Esophagus squamous epithelium (tissue), 5 donors: ENCODE data around the gene GIGYF2. TPM values are rescaled to one million over a fixed set of nuclear protein-coding genes. Genes with fewer than 3 reads are reported as not detected.

Experiments used
- DNase-seq: peaks from one replicate; lab custom pipeline; 2025; lab: John Stamatoyannopoulos, UW
- H3K27ac ChIP-seq, 4 donors: fragments of 200-600 bp; sonication (generic); one replicate each; pipeline ENCODE4 v1.5.1; 2016 to 2019; ENCODE audit warnings: mild to moderate bottlenecking in 1 of 4
- H3K27me3 ChIP-seq, 4 donors: fragments of 200-600 bp; sonication (generic); 1 replicate in 3 of 4; 2 replicates in 1 of 4; pipeline versions ENCODE4 v1.5.1 to v1.6.0; 2017 to 2021; ENCODE audit warnings: antibody characterized with exemption in 1 of 4
- H3K36me3 ChIP-seq, 3 donors: fragments of 200-600 bp; sonication (generic); one replicate each; pipeline ENCODE4 v1.5.1; 2016 to 2019
- H3K4me1 ChIP-seq, 3 donors: fragments of 200-600 bp; sonication (generic); one replicate each; pipeline ENCODE4 v1.5.1; 2017 to 2019
- H3K4me3 ChIP-seq, 4 donors: fragments of 200-600 bp; sonication (generic); 1 replicate in 3 of 4; 2 replicates in 1 of 4; pipeline ENCODE4 v1.5.1; 2016 to 2019; ENCODE audit warnings: mild to moderate bottlenecking in 2 of 4, moderate library complexity in 1 of 4
- H3K9me3 ChIP-seq, 3 donors: fragments of 200-600 bp; sonication (generic); one replicate each; pipeline ENCODE4 v1.5.1; 2016 to 2019
- POLR2A ChIP-seq, 4 donors: fragments of 450-650 bp; IDR thresholded peaks; one replicate each; pipeline ENCODE4 v1.6.1; 2017; ENCODE audit warnings: antibody characterized with exemption in 4 of 4, mild to moderate bottlenecking in 4 of 4, moderate library complexity in 3 of 4
- WGBS, 2 donors: methylation state at CpG; one replicate each; pipeline ENCODE4 v1.1.5; 2018; 5-methylcytosine and 5-hydroxymethylcytosine counted together
- intact Hi-C: fragments of 100-400 bp; cut with DNase I; formaldehyde crosslinking; loops from one replicate; pipeline ENCODE4 v1.15.0; 2022
- total RNA-seq, 4 donors: library from RNA; depleted of rRNA; stranded (reverse); fragments of >200 nt; gene quantifications; one replicate each; pipeline ENCODE4 v1.1.0, GENCODE V29; 2016
- TF ChIP-seq, protein P1 (sequence below), 6 experiments: fragments of 450-650 bp in 4 of 6; fragments of 200-600 bp in 2 of 6; sonication (generic) in 2 of 6; IDR thresholded peaks; one replicate each; pipeline ENCODE4 v1.5.1; 2016 to 2019; ENCODE audit warnings: antibody characterized with exemption in 6 of 6, mild to moderate bottlenecking in 4 of 6, moderate library complexity in 4 of 6
- donor health status: DM: yes; HTN: yes; CAD: no.

Gene GIGYF2
- total RNA-seq, 4 donors from 2014 or later, result 48.7 to 79.0 (median 62.0) TPM

DNA sequence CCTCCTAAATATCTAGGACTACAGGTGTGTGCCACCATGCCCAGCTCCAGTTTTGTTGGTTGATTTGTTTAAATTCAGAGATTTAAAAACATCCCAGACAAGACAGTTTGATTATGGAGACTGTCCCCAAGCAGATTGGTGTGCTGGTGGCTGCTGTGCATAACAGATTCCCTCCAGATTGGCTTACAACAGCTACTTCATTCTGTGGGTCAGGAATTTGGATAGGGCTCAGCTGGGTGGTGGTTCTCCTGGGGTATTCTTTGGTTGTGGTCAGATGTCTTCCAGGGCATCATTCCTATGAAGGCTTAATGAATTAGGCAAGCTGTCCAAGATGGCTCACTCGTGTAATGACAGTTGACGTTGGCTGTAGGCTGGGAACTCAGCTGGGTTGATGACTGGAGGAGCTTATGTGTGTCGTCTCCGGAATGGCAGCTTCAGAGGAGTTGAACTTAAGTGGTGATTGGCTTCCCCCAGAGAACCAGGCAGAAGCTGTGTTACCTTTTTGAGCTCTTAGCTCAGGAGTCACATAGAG lies 162.3 kb downstream of the GIGYF2 start:
- intact Hi-C loops, result loop anchor here (10.0 kb wide), 1 partner anchor 385 kb away; no protein-coding TSS in a partner anchor
- TF ChIP-seq POLR2A (IDR thresholded peaks at IDR 0.05), result no peak
- TF ChIP-seq, protein P1, sequence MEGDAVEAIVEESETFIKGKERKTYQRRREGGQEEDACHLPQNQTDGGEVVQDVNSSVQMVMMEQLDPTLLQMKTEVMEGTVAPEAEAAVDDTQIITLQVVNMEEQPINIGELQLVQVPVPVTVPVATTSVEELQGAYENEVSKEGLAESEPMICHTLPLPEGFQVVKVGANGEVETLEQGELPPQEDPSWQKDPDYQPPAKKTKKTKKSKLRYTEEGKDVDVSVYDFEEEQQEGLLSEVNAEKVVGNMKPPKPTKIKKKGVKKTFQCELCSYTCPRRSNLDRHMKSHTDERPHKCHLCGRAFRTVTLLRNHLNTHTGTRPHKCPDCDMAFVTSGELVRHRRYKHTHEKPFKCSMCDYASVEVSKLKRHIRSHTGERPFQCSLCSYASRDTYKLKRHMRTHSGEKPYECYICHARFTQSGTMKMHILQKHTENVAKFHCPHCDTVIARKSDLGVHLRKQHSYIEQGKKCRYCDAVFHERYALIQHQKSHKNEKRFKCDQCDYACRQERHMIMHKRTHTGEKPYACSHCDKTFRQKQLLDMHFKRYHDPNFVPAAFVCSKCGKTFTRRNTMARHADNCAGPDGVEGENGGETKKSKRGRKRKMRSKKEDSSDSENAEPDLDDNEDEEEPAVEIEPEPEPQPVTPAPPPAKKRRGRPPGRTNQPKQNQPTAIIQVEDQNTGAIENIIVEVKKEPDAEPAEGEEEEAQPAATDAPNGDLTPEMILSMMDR (IDR thresholded peaks at IDR 0.05), result no peak
- WGBS, 2 donors, result 62 to 92% methylated on average over 2 to 4 of the region's 4 CpGs
- Histone ChIP-seq H3K4me1 (peaks cover 0 to 4% (median 0%) of the 10 kb centered on the region in 3 donors), H3K36me3 (peaks cover 15 to 73% (median 17%) of the 10 kb centered on the region in 3 donors), H3K4me3 (no peak overlapping the region), H3K9me3 (no peaks in the 10 kb centered on the region), H3K27me3 (no peaks in the 10 kb centered on the region), H3K27ac (no peak overlapping the region)
- DNase-seq, result no peak

DNA sequence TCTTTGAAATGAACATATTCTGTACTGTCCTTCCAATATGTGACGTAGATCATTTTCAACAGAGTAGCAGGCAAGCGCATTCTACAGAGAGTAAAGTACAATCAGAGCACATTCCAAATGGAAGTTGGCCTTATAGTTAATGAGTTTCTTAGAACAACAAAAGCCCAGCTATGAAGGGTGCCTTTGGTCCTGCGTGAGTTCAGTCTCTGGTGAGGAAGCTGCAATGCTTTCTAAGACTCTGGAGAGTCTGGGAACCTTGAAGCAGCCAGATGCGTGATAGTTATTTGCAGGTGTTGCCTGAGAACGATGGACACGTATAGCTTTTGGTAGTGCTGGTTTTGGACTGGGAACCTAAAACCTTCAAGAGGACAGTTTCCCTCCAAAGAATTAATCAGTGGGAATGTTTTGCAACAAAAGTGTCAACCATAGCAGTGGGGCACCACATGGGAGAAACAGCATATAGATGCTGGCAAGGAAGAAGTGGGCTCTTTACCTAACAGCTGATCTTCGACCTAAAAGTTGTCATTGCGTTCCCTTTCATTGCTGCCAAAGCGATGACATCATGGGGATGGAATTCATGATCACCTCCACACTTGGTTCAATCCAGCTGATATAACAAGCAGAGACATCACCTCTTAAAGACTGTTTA lies 163.6 kb downstream of the GIGYF2 start:
- no peak overlapping the region for H3K27ac ChIP-seq
- H3K36me3 ChIP-seq, result peaks cover 12 to 61% (median 15%) of the 10 kb centered on the region in 3 donors
- no peak for TF ChIP-seq POLR2A (IDR thresholded peaks at IDR 0.05)
- TF ChIP-seq, protein P1 (IDR thresholded peaks at IDR 0.05), result no peak
- no peak for DNase-seq
- H3K4me3 ChIP-seq, result no peak overlapping the region
- H3K9me3 ChIP-seq, result no peaks in the 10 kb centered on the region
- peaks cover 0 to 4% (median 0%) of the 10 kb centered on the region in 3 donors for H3K4me1 ChIP-seq
- 81 to 86% methylated on average over 7 to 9 of the region's 9 CpGs for WGBS, 2 donors
- intact Hi-C loops, result no loop called here
- no peaks in the 10 kb centered on the region for H3K27me3 ChIP-seq

DNA sequence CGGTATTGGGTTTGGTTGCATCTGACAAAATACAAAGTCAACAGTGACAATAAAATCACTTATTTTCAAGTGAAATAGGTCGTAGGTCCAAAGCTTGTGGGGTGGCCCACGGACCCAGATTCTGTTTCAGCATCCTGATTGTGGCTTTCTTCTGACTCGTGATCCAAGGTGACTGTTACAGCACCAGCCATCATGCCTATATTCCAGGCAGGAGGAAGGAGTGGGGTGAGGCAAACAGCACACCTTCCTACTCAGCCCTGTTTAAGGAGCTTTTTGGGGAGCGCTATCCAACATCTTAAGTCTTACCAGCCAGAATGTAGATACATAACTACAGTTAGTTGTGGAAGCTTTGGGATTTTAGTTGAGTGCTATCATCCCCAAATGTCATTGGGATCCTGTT lies 164.2 kb downstream of the GIGYF2 start:
- TF ChIP-seq, protein P1 (IDR thresholded peaks at IDR 0.05), result no peak
- no peak for TF ChIP-seq POLR2A (IDR thresholded peaks at IDR 0.05)
- Histone ChIP-seq H3K27ac (no peak overlapping the region), H3K4me3 (no peak overlapping the region), H3K36me3 (peaks cover 11 to 54% (median 15%) of the 10 kb centered on the region in 3 donors), H3K9me3 (no peaks in the 10 kb centered on the region), H3K4me1 (peaks cover 0 to 4% (median 0%) of the 10 kb centered on the region in 3 donors), H3K27me3 (no peaks in the 10 kb centered on the region)
- WGBS, 2 donors, result 90 to 100% methylated on average over 5 of the region's 5 CpGs
- intact Hi-C loops, result no loop called here
- no peak for DNase-seq

DNA sequence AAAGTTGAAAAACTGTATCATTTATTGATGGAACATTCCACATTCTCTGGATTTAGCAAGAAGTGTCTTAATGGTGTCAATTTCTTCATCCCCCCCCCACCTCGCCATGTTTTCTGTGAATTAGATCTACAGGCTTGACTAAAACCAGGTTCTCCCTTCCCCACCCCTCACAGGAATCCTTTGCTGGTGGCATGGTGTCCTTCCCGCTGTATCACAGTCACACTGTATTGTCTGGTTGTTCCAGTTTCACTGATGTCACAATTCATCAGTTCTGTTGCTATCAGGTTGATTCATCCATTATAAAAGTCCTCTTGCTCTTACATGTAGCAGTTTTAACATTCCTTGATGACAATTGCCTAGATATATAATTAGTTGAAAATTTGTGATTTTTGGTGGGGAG lies 166.9 kb downstream of the GIGYF2 start:
- intact Hi-C loops, result no loop called here
- TF ChIP-seq POLR2A (IDR thresholded peaks at IDR 0.05), result no peak
- TF ChIP-seq, protein P1 (IDR thresholded peaks at IDR 0.05), result no peak
- H3K27ac ChIP-seq, result no peak overlapping the region
- no peak overlapping the region for H3K4me3 ChIP-seq
- no peak for DNase-seq
- H3K9me3 ChIP-seq, result no peaks in the 10 kb centered on the region
- H3K36me3 ChIP-seq, result peaks cover 0 to 28% (median 0%) of the 10 kb centered on the region in 3 donors
- WGBS, 2 donors, result 84 to 95% methylated on average over 2 of the region's 2 CpGs
- no peaks in the 10 kb centered on the region for H3K27me3 ChIP-seq
- peaks cover 0 to 4% (median 0%) of the 10 kb centered on the region in 3 donors for H3K4me1 ChIP-seq

DNA sequence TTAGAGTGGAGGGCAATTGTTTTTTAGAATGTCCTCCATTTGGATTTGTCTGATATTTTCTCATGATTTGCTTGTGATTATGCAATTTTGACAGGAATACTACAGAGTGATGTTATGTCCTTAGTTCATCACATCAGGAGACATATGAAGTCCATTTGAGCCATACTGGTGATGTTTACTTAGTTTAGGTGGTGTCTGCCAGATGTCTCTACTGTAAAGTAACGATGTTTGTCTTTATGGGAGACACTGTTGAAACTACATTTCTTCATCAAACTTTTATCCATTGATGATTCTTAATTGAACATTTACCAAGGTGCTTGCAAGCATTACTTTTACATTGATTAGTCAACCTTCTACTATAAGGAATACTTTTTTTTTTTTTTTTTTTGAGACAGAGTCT lies 168.0 kb downstream of the GIGYF2 start:
- Histone ChIP-seq H3K27ac (no peak overlapping the region), H3K4me3 (no peak overlapping the region), H3K9me3 (no peaks in the 10 kb centered on the region), H3K27me3 (no peaks in the 10 kb centered on the region), H3K36me3 (peaks cover 0 to 16% (median 0%) of the 10 kb centered on the region in 3 donors), H3K4me1 (peaks cover 0 to 4% (median 0%) of the 10 kb centered on the region in 3 donors)
- no peak for DNase-seq
- 94 to 100% methylated on average over 1 of the region's 1 CpG for WGBS, 2 donors
- intact Hi-C loops, result no loop called here
- TF ChIP-seq, protein P1 (IDR thresholded peaks at IDR 0.05), result no peak
- TF ChIP-seq POLR2A (IDR thresholded peaks at IDR 0.05), result no peak
